GM19351 (cell line): ENCODE data around the gene TRAPPC1.

ENCODE experiments used
- ATAC-seq: cut with Tn5 transposase; IDR thresholded peaks from one replicate; pipeline ENCODE4 v1.9.1; 2021; ENCODE audit warnings: mild to moderate bottlenecking, moderate library complexity; ENCODE audit not compliant: unreplicated experiment

Gene TRAPPC1

DNA sequence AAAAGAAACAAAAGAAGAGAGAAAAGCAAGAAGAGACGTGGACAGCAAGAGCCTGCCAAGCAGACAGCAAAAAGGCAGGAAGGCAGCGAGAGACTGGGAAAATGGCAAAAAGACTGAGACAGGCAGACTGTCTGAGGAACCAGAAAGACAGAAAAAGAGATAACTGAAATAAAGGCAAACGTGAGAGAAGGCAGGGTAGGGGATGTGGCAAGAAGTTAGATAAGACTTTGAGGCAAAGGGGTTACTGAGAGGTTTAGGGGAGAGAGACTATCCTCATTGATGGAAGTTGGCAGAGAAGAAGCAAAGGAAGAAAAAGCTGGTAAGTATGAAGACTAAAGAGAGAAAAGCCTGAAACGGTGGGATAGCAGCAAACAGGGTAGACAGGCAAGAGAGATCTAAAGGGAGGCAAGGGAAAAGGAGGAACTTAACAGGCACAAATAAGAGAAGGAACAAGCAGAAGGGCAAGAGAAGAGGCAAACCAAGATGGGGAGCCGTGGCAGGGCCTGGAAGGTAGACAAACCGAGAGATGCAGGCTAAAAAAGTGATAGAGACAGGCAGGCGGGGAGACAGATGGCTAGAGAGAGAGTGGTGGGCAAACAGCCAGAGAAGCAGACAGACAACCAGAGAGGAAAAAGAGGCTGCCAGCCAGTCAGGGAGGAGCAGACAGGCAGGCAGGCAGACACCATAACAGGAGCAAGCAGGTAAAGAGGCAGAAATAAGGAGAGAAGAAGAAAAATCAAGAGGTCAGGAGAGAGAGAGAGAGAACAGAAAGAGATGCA, 50.3 kb downstream of the TRAPPC1 start:
- no peak for ATAC-seq
